ENCODE data around the gene ARCN1. TPM values are rescaled to one million over a fixed set of nuclear protein-coding genes. Genes with fewer than 3 reads are reported as not detected.

ARCN1 gene
- total and polyA plus RNA-seq, 9 of the 15 experiments (the other 6 are each of a cell fraction or from before 2014, with no cell fraction given) = 30.0 to 224 (median 76.4) TPM

GRCh38 chr11:118608360-118609227 lies 36.4 kb downstream of the ARCN1 start:
- DNase-seq (ENCODE audit: extremely low read depth in 1 of 4, low spot score in 3 of 4) (peak; percentile 74 to 87 (median 78)), ATAC-seq (peak; percentile 81), FAIRE-seq (peak; percentile 60)
- Histone ChIP-seq H3K4me1 (replicated peaks in 1 of 2; ENCODE audit: control insufficient read depth in 2 of 2, insufficient read depth in 2 of 2, low read length in 2 of 2) (peaks cover 43 to 60% of the 10 kb centered on the region in 2 experiments), H2AFZ (ENCODE audit: low read depth, low read length) (peak overlapping the region; percentile 94), H3K79me2 (ENCODE audit: control insufficient read depth, insufficient read depth, low read length) (peaks cover 10% of the 10 kb centered on the region; the same call in 2 of the 3 replicates), H3K36me3 (ENCODE audit: control insufficient read depth, insufficient read depth, low read length) (0 out of 3 replicates have a peak, but pooled peaks cover 2% of the 10 kb centered on the region), H3K27me3 (ENCODE audit: control insufficient read depth in 2 of 2, insufficient read depth in 2 of 2, low read length in 2 of 2) (no peaks in the 10 kb centered on the region), H4K20me1 (replicated peaks; ENCODE audit: control insufficient read depth, insufficient read depth, low read length) (no peaks in the 10 kb centered on the region), H3K27ac (ENCODE audit: extremely low read depth, low read depth, low read length) (peak overlapping the region; percentile 89), H3K4me3 (peak overlapping the region; percentile 66), H3K4me2 (ENCODE audit: insufficient read depth, low read length) (peak overlapping the region; percentile 87), H3K9me1 (ENCODE audit: control insufficient read depth, insufficient read depth, low read length) (peaks cover 2% of the 10 kb centered on the region), H3K9ac (ENCODE audit: insufficient read depth in 1 of 2, low read depth in 2 of 2, low read length in 2 of 2) (peak overlapping the region; percentile 85 to 95), H3K9me3 (replicated peaks; ENCODE audit: control insufficient read depth, insufficient read depth, low read depth, low read length) (no peaks in the 10 kb centered on the region)
- intact Hi-C loops (cut with micrococcal nuclease) = no loop called here
- CTCF ChIA-PET (ENCODE audit: low intra/inter-chr PET ratio) = no interaction called here
- POLR2A ChIA-PET = interaction anchor here (0.5 to 2.4 kb wide), 12 partner anchors 9 to 756 kb away, joined by 3 to 21 read pairs (median 4); partner anchors contain the start of gene ARCN1
- in situ Hi-C loops (cut with MboI) = no loop called here
- WGBS (ENCODE audit: insufficient coverage, low coverage, missing lambda C conversion rate) = 6% methylated on average over 49 of the region's 69 CpGs
- BruUV-seq (replicated peaks) = no TSS peak
- TF ChIP-seq TRIM25 (IDR thresholded peaks at IDR 0.05; ENCODE audit: borderline replicate concordance) (peak; percentile 81; the same call in 1 of the 2 replicates), ZNF280A (IDR thresholded peaks at IDR 0.05; ENCODE audit: low read depth, partially characterized antibody) (no peak), NFRKB (IDR thresholded peaks at IDR 0.05; ENCODE audit: low read depth) (peak; percentile 79), TSC22D4 (tag; IDR thresholded peaks at IDR 0.05) (no peak), MGA (IDR thresholded peaks at IDR 0.05) (peak; percentile 98)

All from K562 (cell line).